OCI-LY1 (cell line): ENCODE data around the gene OR4D1.

Source experiments
- EZH2 ChIP-seq: fragments of 200-600 bp; sonication (generic), shearing (Covaris generic); IDR thresholded peaks from 2 replicates; pipeline ENCODE4 v1.8.0; 2017; ENCODE audit warnings: borderline replicate concordance, mixed run types, mild to moderate bottlenecking, antibody characterized with exemption, low read length, moderate library complexity, mixed read lengths
- TF ChIP-seq, protein P1 (sequence below): fragments of 200-600 bp; sonication (generic), shearing (Covaris generic); IDR thresholded peaks from 2 replicates; pipeline ENCODE4 v1.5.1; 2017; ENCODE audit warnings: mild to moderate bottlenecking, antibody characterized with exemption, low read length, moderate library complexity, mixed read lengths

DNA sequence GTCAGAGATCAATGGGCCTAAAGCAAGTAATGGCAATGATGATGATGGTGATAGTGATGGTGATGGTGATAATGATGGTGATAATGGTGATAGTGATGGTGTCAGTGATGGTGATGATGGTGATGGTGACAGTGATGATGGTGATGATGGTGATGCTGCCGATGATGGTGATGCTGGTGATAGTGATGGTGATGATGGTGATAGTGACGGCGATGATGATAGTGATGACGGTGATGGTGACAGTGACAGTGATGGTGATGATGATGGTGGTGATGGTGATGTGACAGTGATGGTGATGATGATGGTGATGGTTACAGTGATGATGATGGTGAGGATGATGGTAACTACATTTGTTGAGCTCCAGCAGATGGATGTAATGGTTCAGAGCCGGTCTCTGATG is 30.8 kb upstream of the OR4D1 start:
- TF ChIP-seq, protein P1, sequence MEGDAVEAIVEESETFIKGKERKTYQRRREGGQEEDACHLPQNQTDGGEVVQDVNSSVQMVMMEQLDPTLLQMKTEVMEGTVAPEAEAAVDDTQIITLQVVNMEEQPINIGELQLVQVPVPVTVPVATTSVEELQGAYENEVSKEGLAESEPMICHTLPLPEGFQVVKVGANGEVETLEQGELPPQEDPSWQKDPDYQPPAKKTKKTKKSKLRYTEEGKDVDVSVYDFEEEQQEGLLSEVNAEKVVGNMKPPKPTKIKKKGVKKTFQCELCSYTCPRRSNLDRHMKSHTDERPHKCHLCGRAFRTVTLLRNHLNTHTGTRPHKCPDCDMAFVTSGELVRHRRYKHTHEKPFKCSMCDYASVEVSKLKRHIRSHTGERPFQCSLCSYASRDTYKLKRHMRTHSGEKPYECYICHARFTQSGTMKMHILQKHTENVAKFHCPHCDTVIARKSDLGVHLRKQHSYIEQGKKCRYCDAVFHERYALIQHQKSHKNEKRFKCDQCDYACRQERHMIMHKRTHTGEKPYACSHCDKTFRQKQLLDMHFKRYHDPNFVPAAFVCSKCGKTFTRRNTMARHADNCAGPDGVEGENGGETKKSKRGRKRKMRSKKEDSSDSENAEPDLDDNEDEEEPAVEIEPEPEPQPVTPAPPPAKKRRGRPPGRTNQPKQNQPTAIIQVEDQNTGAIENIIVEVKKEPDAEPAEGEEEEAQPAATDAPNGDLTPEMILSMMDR = no peak
- no peak for TF ChIP-seq EZH2
